GM12878 (cell line): ENCODE measurements around the gene UNC13B. TPM values are rescaled to one million over a fixed set of nuclear protein-coding genes. Genes with fewer than 3 reads are reported as not detected.

Experiments
- ATAC-seq: fragments of 200-7000 bp; cut with Tn5 transposase; 3 replicates; pipeline ENCODE4 v1.9.1; 2020; ENCODE audit warnings: mild to moderate bottlenecking, moderate library complexity
- BruUV-seq: library from RNA; stranded (reverse); fragments of 400-500 nt; replicated peaks from 2 replicates; lab custom pipeline; 2021; lab: Mats Ljungman, UMichigan
- CTCF ChIA-PET: fragments of 300-600 bp; sonication (Branson Sonifier 250); formaldehyde crosslinking; extraction: SDS; loops from one replicate; lab custom pipeline; 2021; ENCODE audit warnings: inconsistent platforms; lab: Yijun Ruan, JAX
- POLR2A ChIA-PET: fragments of 350-600 bp; formaldehyde crosslinking; extraction: SDS; loops from one replicate; lab custom pipeline; 2021; ENCODE audit warnings: inconsistent platforms; lab: Charles Lee
- RAD21 ChIA-PET: fragments of 300-600 bp; sonication (Branson Sonifier 250); formaldehyde crosslinking; loops from one replicate; lab custom pipeline; 2023; ENCODE audit warnings: antibody characterized with exemption; ENCODE audit not compliant: unreplicated experiment; lab: Charles Lee
- SMC1A ChIA-PET: fragments of 300-600 bp; sonication (Branson Sonifier 250); formaldehyde crosslinking; loops from one replicate; lab custom pipeline; 2023; ENCODE audit not compliant: unreplicated experiment, uncharacterized antibody; lab: Charles Lee
- DNase-seq: peaks from one replicate; pipeline ENCODE4 v3.0.0-alpha.2; 2011; ENCODE audit warnings: low read depth, low spot score
- FAIRE-seq: peaks from 3 replicates; lab custom pipeline; 2011; peaks lifted over from hg19 to GRCh38; lab: Jason Lieb, UNC
- H2AFZ ChIP-seq: 2 replicates; pipeline ENCODE4 v1.6.0; 2011; ENCODE audit warnings: low read depth, low read length, control low read depth; ENCODE audit not compliant: control insufficient read depth
- H3K27ac ChIP-seq: 2 replicates; pipeline ENCODE4 v1.5.1; 2011; ENCODE audit warnings: control low read depth; ENCODE audit not compliant: control insufficient read depth, insufficient read depth
- H3K27me3 ChIP-seq, 2 experiments: replicated peaks in 1 of 2; 2 replicates each; pipeline versions ENCODE4 v1.6.0 to v1.6.1; 2011; ENCODE audit warnings: low read length in 1 of 2; ENCODE audit not compliant: control insufficient read depth in 2 of 2, insufficient read depth in 2 of 2
- H3K36me3 ChIP-seq, 2 experiments: 2 replicates each; pipeline ENCODE4 v1.5.1; 2011; ENCODE audit warnings: low read length in 1 of 2; ENCODE audit not compliant: control insufficient read depth in 2 of 2, insufficient read depth in 2 of 2
- H3K4me1 ChIP-seq: 2 replicates; pipeline ENCODE4 v1.6.1; 2011; ENCODE audit warnings: mild to moderate bottlenecking, low read length, moderate library complexity, mixed read lengths; ENCODE audit not compliant: control insufficient read depth, insufficient read depth
- H3K4me2 ChIP-seq: 2 replicates; pipeline ENCODE4 v1.6.0; 2011; ENCODE audit warnings: control low read depth; ENCODE audit not compliant: control insufficient read depth, insufficient read depth
- H3K4me3 ChIP-seq: fragments of 200-600 bp; sonication (generic); 2 replicates; pipeline ENCODE4 v1.5.1; 2016
- H3K79me2 ChIP-seq: 2 replicates; pipeline ENCODE4 v1.6.0; 2011; ENCODE audit warnings: low read length; ENCODE audit not compliant: control insufficient read depth, insufficient read depth
- H3K9ac ChIP-seq: 2 replicates; pipeline ENCODE4 v1.8.0; 2011; ENCODE audit warnings: low read length, control low read depth, mixed read lengths; ENCODE audit not compliant: control insufficient read depth, insufficient read depth
- H3K9me3 ChIP-seq: replicated peaks from 3 replicates; pipeline ENCODE4 v1.5.1; 2011; ENCODE audit warnings: mild to moderate bottlenecking, low read length; ENCODE audit not compliant: control insufficient read depth, insufficient read depth
- H4K20me1 ChIP-seq: 2 replicates; pipeline ENCODE4 v1.6.0; 2011; ENCODE audit not compliant: control insufficient read depth, insufficient read depth
- CHD2 ChIP-seq: IDR thresholded peaks from 2 replicates; pipeline ENCODE4 v1.6.1; 2011; ENCODE audit warnings: low read depth, low read length, improper control_type of control experiment, borderline replicate concordance
- E2F4 ChIP-seq: IDR thresholded peaks from 2 replicates; pipeline ENCODE4 v1.6.1; 2012; ENCODE audit warnings: low read depth, low read length, improper control_type of control experiment
- HCFC1 ChIP-seq: fragments of 150-350 bp; IDR thresholded peaks from 2 replicates; pipeline ENCODE4 v1.6.1; 2014; ENCODE audit warnings: low read length
- PAX5 ChIP-seq: IDR thresholded peaks from 2 replicates; pipeline ENCODE4 v1.6.1; 2011; ENCODE audit warnings: low read depth, low read length, borderline replicate concordance
- PBX3 ChIP-seq: IDR thresholded peaks from 2 replicates; pipeline ENCODE4 v1.6.1; 2011; ENCODE audit warnings: mild to moderate bottlenecking, low read depth, low read length, moderate library complexity; ENCODE audit not compliant: insufficient replicate concordance
- PRDM15 ChIP-seq: fragments of 450-650 bp; formaldehyde crosslinking; IDR thresholded peaks from 2 replicates; pipeline ENCODE4 v1.4.0; 2020; ENCODE audit warnings: mild to moderate bottlenecking, moderate library complexity
- RAD21 ChIP-seq: IDR thresholded peaks from 2 replicates; pipeline ENCODE4 v1.6.1; 2011; ENCODE audit warnings: mild to moderate bottlenecking, low read depth, low read length, moderate library complexity; ENCODE audit not compliant: insufficient read depth
- SREBF1 ChIP-seq: IDR thresholded peaks from 2 replicates; pipeline ENCODE4 v1.6.1; 2012; ENCODE audit warnings: mild to moderate bottlenecking, low read length
- STAT1 ChIP-seq: fragments of 450-650 bp; conservative IDR thresholded peaks from 2 replicates; pipeline ENCODE4 v1.6.1; 2014; ENCODE audit warnings: antibody characterized with exemption, mild to moderate bottlenecking
- WGBS: methylation state at CpG from one replicate; pipeline ENCODE4 v1.1.6; 2016; ENCODE audit warnings: low lambda C conversion rate; ENCODE audit not compliant: insufficient replicate concordance, insufficient coverage; ENCODE audit errors: missing lambda C conversion rate; 5-methylcytosine and 5-hydroxymethylcytosine counted together
- in situ Hi-C: fragments of 300-500 bp; cut with MboI; formaldehyde crosslinking; loops from 9 replicates; pipeline ENCODE4 v1.14.3; 2018; ENCODE audit warnings: mixed read lengths
- intact Hi-C: fragments of 100-400 bp; cut with micrococcal nuclease; formaldehyde crosslinking; loops from one replicate; pipeline ENCODE4 v1.14.2; 2022; ENCODE audit not compliant: unreplicated experiment
- polyA plus RNA-seq, 11 experiments: library from polyadenylated mRNA; depleted of rRNA in 4 of 11; unstranded in 6 of 11; stranded (reverse) in 5 of 11; fragments of >200 nt; fragmentation: Nextera tagmentation in 4 of 11; fragmentation: Illumina TruSeq in 1 of 11; extraction: Ambion mirVana in 4 of 11; extraction: Trizol in 1 of 11; gene quantifications; 1 replicate in 1 of 11; 2 replicates in 10 of 11; pipeline versions ENCODE4 v1.2.1 to v1.2.3, GENCODE V29; 2011 to 2016; ENCODE audit warnings: inconsistent platforms in 2 of 11, missing spikeins in 2 of 11, low read depth in 1 of 11
- total RNA-seq, 4 experiments: library from RNA; depleted of rRNA in 3 of 4; stranded (reverse); fragments of >200 nt in 3 of 4; fragmentation: Illumina TruSeq in 1 of 4; extraction: Trizol in 1 of 4; gene quantifications; 2 replicates each; pipeline versions ENCODE4 v1.2.1 to v1.2.3, GENCODE V29; 2013 to 2021

The UNC13B gene
- total and polyA plus RNA-seq, 10 of the 15 experiments (the other 5 are each of a cell fraction or from before 2014, with no cell fraction given) = under 0.01 to 0.42 (median 0.06) TPM; not detected in 4

GRCh38 chr9:35226651-35227050, 64.8 kb downstream of the UNC13B start (continued):
- TF ChIP-seq E2F4 (no peak), PAX5 (no peak), SREBF1 (no peak), HCFC1 (no peak)

- no peak for TF ChIP-seq PBX3
- no peak for TF ChIP-seq HCFC1
- no peak for TF ChIP-seq CHD2
- TF ChIP-seq STAT1 = no peak
- TF ChIP-seq RAD21 = no peak
- no peak for TF ChIP-seq PRDM15 (CRISPR knock-in tag)
- ChIA-PET CTCF (no interaction called here), SMC1A (interaction anchor here (1.3 kb wide), 1 partner anchor 20 kb away, joined by 3 read pairs; no protein-coding TSS in a partner anchor), POLR2A (no interaction called here), RAD21 (no interaction called here)
- in situ Hi-C loops = no loop called here
- no peak overlapping the region for H3K4me3 ChIP-seq
- intact Hi-C loops = no loop called here
- H3K79me2 ChIP-seq = no peaks in the 10 kb centered on the region
- no peak overlapping the region for H2AFZ ChIP-seq
- no peak overlapping the region for H3K9ac ChIP-seq
- H3K27me3 ChIP-seq = no peaks in the 10 kb centered on the region
- no peak for DNase-seq
- no peak overlapping the region for H3K4me2 ChIP-seq
- no peaks in the 10 kb centered on the region for H4K20me1 ChIP-seq
- no peak overlapping the region for H3K27ac ChIP-seq
- no peak for ATAC-seq
- WGBS = 56% methylated on average over 3 of the region's 3 CpGs
- FAIRE-seq = no peak
- H3K36me3 ChIP-seq = no peaks in the 10 kb centered on the region
- no TSS peak for BruUV-seq
- no peaks in the 10 kb centered on the region; the same call in 1 of the 3 replicates for H3K9me3 ChIP-seq
- no peaks in the 10 kb centered on the region for H3K4me1 ChIP-seq
Observed at GRCh38 chr9:35227284-35227683, 65.5 kb downstream of the UNC13B start.
